Cardiac septum (tissue), 1 donor: ENCODE results near the gene DOCK11. TPM values are rescaled to one million over a fixed set of nuclear protein-coding genes. Genes with fewer than 3 reads are reported as not detected.

ENCODE experiments used
- DNase-seq: peaks from one replicate; pipeline ENCODE4 v3.0.0-alpha.2; 2020; ENCODE audit warnings: low spot score
- intact Hi-C: fragments of 100-400 bp; cut with DNase I; formaldehyde crosslinking; loops from one replicate; pipeline ENCODE4 v1.14.0; 2022
- total RNA-seq: library from RNA; stranded (reverse); fragmentation: NEBNext Ultra II Directional; extraction: Animal tissue kit (Norgen Biotek cat#: 25700); gene quantifications from one replicate; pipeline ENCODE4 v1.2.1, GENCODE V29; 2021
- donor health status: DM: no; HTN: no; CAD: no.

DOCK11 gene
- total RNA-seq, 1 donor from 2014 or later: 3.8 TPM

GRCh38 chrX:118498351-118498750 lies 2.7 kb downstream of the DOCK11 start:
- intact Hi-C loops: no loop called here
- no peak for DNase-seq

GRCh38 chrX:118498755-118499154 lies 3.1 kb downstream of the DOCK11 start:
- DNase-seq: no peak
- intact Hi-C loops: no loop called here

GRCh38 chrX:118499295-118499694 lies 3.7 kb downstream of the DOCK11 start:
- intact Hi-C loops: no loop called here
- DNase-seq: no peak

GRCh38 chrX:118502161-118502789 lies 6.7 kb downstream of the DOCK11 start:
- DNase-seq: no peak
- intact Hi-C loops: no loop called here

DNA sequence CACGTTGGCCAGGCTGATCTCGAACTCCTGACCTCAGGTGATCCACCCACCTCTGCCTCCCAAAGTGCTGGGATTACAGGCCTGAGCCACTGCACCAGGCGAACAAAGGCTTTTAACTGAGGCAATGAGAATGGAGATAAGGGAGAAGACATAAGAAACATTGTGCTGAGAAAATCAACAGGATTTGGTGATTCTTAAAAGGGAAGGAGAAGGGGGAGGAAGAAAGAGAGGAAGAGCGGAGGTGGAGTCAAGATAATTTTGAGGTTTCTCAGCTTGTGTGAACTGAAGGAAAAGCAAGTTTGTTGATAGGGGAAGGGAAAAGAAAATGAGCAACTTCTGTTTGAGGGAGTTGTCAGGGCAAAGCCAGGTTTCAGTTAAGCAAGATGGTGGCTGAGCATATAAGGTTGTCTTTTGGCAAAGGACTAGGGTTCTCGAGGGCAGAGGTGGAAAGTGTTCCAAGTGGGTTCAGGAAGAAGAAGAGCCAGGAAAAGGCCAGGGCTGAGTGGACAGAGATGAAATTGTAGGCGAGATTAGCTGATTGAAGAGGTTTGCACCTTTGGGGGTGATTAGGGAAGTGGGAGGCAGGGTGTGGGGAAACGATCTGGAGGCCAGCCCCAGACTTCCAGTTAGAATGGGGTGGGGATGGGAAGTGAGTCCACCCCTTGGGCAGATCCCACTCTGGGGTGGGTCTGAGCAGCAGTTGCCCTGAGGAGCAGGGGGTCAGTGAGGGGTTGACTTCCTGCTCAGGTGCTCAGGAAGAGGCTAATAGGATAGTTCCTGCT lies 7.8 kb downstream of the DOCK11 start:
- intact Hi-C loops: no loop called here
- DNase-seq: no peak

- DNase-seq: no peak
- intact Hi-C loops: no loop called here
Measured at GRCh38 chrX:118504581-118504980, 9.0 kb downstream of the DOCK11 start.

DNA sequence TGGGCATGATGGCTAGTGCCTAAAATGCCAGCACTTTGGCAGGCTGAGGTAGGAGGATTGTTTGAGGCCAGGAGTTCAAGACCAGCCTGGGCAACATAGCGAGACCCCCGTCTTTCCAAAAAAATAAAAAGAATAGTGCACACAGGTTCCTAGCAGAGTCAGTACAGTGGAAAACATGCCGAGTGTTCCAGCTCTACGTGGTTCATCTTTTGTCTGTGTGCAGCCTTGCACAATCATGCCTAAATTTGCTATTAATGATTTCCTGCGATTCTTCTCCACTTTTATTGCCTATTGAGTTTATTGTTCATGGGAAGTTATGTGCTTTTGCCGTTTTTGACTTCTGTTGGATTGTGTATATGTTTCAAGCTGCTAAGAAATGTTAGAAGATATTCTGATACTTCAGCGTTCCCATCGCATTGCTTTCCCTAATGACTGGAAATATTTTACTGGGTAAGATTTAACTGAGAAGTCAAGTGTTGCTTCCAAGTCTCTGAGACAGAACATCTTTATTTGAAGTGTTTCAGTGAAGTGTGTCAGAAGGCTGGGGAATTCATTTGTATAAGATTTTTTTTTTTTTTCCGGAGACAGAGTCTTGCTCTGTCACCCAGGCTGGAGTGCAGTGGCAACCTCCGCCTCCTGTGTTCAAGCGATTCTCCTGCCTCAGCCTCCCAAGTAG lies 11.3 kb downstream of the DOCK11 start:
- no peak for DNase-seq
- intact Hi-C loops: no loop called here

DNA sequence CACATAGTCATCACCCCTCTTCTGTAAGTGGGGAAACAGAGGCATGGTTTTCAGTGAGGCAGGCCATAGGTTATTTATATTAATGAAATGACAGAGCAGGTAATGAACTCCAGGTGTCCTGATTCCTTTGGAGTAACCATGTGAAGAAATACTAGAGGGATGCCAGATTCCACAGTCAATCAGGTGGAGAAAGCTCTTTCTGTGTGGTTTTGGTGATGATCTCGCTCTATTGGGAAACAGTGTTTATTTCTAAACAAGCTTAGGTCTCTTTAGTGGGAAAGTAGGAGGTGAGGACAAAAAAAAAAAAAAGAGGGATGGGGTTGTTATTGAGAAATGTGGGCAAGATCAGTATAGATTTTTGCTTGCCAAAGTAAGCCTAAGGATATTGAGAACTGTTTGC lies 12.2 kb downstream of the DOCK11 start:
- DNase-seq: no peak
- intact Hi-C loops: no loop called here

DNA sequence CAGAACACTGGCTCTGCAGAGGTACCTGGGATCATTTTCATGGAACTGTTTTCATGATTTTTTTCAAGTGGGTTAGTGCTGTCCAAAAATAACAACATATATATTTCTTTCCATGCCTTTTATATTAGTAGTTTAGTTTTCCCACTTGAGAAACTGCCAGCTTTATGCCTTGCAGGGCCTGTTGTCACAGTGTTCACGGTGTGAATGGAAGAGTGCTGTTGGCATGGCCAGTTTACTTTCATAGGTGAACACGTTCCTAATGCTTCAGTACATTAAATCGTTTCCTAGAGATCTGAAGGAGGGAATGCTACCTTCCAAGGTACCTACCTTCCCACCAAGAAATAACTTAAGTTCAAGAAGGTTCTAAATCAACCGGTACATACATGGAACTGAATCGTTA lies 12.6 kb downstream of the DOCK11 start:
- intact Hi-C loops: no loop called here
- DNase-seq: no peak

DNA sequence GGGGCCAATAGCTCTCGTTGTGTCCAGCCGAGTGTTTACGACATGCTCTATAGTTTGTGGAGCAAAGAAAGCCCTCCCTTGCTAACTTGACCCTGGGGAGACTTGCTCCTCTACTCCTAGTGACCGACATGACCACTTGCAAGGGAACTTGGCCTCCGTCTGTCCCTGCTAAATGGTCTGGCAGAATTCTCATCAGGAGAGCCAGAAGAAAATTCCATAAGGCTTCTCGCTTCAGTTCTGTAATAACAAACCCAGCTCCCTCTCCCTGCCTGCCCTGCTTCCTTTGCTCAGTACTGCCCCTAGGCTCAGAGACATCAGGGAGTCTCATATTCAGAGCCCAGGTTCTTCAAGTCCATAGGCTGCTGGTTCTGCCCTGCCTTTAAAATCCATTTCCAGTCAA lies 13.0 kb downstream of the DOCK11 start:
- intact Hi-C loops: no loop called here

GRCh38 chrX:118510111-118510510 lies 14.5 kb downstream of the DOCK11 start:
- DNase-seq: no peak
- intact Hi-C loops: no loop called here

More for the DNA sequence above, 13.0 kb downstream of the DOCK11 start:
- no peak for DNase-seq

GRCh38 chrX:118513120-118513898 lies 17.7 kb downstream of the DOCK11 start:
- DNase-seq: no peak
- intact Hi-C loops: no loop called here

- DNase-seq: no peak
- intact Hi-C loops: no loop called here
Measured at GRCh38 chrX:118519411-118520215, 24.0 kb downstream of the DOCK11 start.

DNA sequence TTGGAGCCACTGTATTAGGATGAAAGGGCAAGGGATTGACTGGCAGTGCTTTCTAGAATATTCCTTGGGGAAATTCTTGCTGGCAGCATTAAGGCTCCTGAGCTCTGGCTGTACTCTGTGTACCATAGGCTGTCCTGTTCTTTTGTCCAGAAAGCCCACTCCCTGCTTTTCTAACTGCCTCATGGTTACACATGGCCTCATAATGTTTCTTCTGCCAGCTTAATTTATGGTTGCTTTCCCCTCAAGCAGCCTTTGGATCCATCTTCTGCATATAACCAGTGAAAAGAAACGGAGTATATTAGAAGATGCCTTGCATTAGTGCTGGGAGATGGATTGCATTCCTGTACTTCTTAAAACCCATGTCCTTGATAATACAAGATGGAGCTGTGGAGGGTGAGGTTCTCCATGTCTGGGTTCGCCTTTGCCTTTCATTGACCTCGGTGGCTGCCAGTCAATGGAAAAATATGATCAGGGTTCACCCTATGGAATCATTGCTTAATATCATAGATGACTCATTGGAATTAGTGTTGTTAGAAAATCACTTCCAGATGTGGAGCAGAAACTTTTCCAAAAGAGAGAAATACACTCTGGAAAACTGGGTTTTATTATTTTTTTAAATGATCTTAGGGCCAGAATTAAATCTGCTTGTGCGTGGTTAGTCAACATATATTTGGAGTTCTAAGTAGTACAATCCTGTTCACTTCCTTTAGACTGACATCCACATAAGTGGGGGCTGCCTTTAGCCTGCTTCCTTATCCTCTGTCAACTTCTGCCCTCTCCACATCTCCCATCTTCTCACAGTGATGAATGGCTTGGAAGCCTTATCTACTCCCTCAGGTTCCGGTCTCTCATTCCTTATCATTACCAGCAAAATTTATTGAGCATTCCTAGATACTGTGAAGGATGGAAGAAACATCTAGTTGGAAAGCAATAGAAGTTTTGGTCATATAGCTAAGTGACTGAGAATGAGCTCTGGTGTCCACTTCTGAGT lies 24.9 kb downstream of the DOCK11 start:
- intact Hi-C loops: no loop called here
- DNase-seq: no peak

DNA sequence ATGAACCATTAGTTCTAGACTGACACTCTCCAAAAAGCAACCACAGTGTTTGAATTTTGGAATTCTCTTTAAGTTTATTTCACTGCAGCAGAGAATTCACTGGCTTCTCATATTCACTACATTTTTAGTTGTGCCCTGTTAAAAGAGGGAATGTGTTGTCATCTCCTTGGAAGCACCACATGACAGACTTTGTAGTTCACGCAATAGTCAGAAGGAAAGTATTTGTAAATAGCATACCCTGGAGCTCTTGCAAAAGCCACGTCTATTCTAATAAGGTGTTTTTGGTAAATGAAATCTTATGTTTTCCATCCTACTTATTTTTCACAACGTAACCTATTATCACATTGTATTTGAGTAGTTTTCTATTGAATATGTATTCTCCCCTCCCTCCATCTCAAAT lies 25.8 kb downstream of the DOCK11 start:
- no peak for DNase-seq
- intact Hi-C loops: no loop called here

GRCh38 chrX:118522230-118522926 lies 26.8 kb downstream of the DOCK11 start:
- intact Hi-C loops: no loop called here
- no peak for DNase-seq

GRCh38 chrX:118523920-118524319 lies 28.3 kb downstream of the DOCK11 start:
- intact Hi-C loops: no loop called here
- no peak for DNase-seq

DNA sequence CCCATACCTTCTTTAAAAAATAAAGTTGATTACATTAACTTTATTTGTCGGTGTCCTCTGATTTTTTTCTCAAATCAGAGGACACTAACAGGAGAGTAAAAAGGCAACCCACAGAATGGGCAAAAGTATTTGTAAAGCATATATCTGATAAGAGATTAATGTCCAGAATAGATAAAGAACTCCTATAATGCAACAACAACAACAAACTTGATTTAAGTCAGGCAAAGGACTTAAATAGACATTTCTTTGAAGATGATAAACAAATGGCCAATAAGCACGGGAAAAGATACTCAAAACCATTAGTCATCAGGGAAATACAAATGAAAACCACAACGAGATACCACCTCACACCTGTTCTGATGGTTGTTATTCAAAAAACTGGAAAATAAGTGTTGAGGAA lies 28.7 kb downstream of the DOCK11 start:
- no peak for DNase-seq
- intact Hi-C loops: no loop called here
